NT2/D1 (cell line): ENCODE measurements around the gene LYSET.
"Not testable (repeated sequence)": the region's sequence is repeated elsewhere in the genome, so short reads cannot be mapped to it uniquely, and the experiment has no call there.

ENCODE experiments used
- YY1 ChIP-seq: IDR thresholded peaks from 2 replicates; pipeline ENCODE4 v1.6.1; 2011; ENCODE audit not compliant: insufficient read length, insufficient read depth
- ZNF274 ChIP-seq: IDR thresholded peaks from 2 replicates; pipeline ENCODE4 v1.6.1; 2011; ENCODE audit warnings: mild to moderate bottlenecking, low read depth, low read length

DNA sequence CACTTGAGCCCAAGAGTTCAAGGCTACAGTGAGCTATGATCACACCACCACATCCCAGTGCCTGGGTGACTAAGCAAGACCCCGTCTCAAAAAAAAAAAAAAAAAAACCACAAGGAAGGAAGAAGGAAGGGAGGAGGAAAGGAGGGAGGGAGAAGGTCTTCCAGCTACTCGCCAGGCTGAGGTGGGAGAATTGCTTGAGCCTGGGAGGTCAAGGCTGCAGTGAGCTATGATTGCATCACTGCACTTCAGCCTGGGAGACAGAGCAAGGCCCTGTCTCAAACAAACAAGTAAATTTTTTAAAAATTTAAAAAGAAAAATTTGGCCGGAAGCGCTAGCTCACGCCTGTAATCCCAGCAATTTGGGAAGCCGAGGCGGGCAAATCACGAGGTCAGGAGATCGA is 16.5 kb upstream of the LYSET start:
- not testable (repeated sequence) for TF ChIP-seq ZNF274, YY1
